NCI-H69 (cell line): Measurements from ENCODE around the gene SLC16A10.
"Not testable (repeated sequence)": the region's sequence is repeated elsewhere in the genome, so short reads cannot be mapped to it uniquely, and the experiment has no call there.

Experiments
- DNase-seq: peaks from one replicate; lab custom pipeline; 2025; lab: John Stamatoyannopoulos, UW

The SLC16A10 gene

GRCh38 chr6:111185954-111186353, 98.7 kb downstream of the SLC16A10 start:
- peak; percentile 11 for DNase-seq

DNA sequence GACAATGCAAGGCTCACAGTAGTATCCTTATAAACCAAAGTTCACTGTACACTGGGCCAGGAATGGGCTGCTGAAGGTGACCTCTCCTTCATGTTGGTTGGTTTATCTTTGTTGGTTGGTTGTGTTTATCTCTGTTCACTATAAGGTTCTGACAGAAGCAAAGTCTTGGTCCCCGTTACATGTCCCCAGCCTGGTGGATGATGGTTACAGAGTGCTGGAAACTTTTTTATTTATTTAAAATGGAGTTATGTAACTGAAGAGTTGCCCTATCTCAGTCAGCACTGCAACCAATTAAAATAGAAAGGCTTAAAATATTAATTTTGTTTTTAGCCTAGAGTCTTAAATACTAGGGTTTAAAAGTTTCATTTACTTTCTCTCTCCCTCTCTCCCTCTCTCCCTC, 100.6 kb downstream of the SLC16A10 start:
- DNase-seq = no peak

GRCh38 chr6:111189666-111190210, 102.4 kb downstream of the SLC16A10 start:
- not testable (repeated sequence) for DNase-seq

- DNase-seq = no peak
Measured at GRCh38 chr6:111190637-111191036, 103.3 kb downstream of the SLC16A10 start.

DNA sequence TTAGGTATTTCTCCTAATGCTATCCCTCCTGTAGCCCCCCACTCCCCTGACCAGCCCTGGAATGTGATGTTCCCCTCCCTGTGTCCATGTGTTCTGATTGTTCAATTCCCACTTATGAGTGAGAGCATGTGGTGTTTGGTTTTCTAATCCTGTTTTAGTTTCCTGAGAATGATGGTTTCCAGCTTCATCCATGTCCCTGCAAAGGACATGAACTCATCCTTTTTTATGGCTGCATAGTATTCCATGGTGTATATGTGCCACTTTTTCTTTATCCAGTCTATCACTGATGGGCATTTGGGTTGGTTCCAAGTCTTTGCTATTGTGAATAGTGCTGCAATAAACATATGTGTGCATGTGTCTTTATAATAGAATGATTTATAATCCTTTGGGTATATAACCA, 103.8 kb downstream of the SLC16A10 start:
- DNase-seq = not testable (repeated sequence)

- DNase-seq = no peak
Measured at GRCh38 chr6:111192911-111193555, 105.7 kb downstream of the SLC16A10 start.

- no peak for DNase-seq
Measured at GRCh38 chr6:111195656-111196055, 108.4 kb downstream of the SLC16A10 start.

- DNase-seq = no peak
Measured at GRCh38 chr6:111198841-111199240, 111.5 kb downstream of the SLC16A10 start.

DNA sequence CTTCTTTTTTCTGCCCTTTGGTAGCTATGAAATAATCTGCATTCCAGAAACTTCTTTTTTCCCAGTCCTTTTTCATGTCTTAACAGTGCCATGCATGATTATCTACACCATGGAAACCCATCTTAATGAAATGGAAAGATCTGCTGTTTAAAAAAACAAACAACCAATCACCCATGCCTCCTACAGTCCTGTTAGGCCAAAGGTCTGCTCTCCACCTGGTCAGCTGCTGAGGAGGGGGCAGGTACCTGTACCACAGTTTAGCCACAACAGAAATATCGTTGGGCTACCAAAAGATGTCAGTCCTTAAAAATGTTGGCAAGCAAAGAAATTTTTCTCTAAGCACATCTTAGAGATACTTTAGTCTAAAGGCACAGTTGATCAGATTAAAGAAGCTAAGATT, 112.6 kb downstream of the SLC16A10 start:
- no peak for DNase-seq

DNA sequence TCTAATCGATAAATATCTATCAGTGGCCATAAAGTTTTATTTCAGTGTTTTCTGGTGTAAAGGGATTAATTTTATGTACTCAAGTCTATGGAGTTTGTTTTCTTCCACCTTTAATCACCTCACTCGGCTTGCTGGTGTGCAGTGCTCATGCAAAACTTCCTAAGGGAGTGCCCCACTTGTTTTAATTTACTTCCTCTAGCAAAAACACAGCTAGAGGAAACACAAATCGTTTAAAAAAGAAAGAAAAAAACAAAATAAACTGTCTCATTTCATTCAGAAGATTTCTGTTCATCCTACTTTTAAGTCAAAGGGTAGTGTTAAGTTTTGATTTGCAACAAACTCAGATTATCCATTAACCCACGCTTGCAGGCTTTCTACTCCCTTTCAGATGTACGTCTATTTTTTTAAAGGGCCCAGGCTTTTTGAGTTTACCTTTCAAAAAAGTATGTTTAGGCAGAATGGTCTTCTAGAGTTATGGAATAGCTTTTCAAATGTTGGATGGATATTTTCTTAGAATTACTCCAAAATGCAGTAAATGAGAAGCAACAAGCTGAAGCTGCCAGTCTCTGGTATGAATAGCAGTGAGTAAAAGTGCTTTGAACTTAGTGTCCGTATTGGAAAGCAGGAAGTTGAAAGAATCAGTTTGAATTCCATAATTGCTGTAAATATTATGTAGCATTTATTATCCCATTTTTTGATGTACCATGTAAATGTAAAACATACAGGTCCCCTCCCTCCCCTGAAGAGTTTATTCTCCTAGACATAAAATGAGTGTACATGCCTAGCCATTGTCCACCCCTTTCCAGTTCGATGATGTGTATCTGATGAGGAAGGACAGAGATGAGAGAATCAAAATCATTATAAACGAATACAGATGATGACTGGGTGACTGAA, 113.3 kb downstream of the SLC16A10 start:
- no peak for DNase-seq

DNA sequence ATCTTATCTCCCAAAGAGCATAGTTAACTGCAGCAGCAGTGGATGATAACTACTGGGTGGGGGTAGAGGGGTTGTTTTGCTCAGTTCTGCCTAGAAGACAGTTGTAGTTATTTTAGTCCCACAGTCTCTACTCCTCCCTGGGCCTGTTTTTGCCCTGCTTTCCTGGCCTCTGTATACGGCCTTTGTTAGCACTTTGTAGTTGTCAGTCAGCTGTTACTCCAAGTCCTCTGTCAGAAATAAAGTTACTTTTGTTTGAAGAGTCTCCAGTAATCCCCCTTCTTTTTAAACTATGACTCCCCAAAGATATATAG, 113.9 kb downstream of the SLC16A10 start:
- DNase-seq = no peak

DNA sequence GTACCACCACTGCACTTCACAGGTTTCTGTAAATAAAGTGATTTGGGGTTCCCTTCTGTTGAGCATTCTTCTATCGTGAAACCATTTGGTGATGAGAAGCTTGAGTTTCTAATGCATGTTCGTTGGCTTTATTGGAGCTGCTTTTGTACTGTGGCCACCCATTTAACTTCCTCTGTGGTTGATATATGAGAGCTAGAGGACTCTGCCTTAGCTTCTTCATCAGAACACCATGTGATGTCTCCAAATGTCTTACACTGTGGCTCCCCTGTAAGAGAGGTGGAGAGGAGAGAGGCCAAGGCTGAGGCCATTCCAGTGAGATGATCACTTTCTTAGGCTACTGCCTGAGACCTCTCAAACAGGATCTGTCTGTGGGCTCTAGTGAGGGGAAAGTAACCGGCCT, 114.5 kb downstream of the SLC16A10 start:
- DNase-seq = no peak

DNA sequence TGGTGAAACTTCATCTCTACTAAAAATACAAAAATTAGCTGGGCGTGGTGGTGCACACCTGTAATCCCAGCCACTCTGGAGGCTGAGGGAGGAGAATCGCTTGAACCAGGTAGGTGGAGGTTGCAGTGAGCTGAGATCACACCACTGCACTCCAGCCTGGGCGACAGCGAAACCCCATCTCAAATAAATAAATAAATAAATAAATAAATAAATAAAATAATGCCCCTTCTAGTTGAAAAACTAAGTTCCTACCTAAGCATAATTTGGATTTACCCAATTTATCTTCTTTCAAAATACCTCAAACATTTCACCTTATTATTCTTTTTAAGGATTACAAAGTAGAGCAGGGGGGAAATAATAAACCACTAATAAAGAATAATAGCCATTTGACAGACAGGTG, 116.2 kb downstream of the SLC16A10 start:
- not testable (repeated sequence) for DNase-seq

DNA sequence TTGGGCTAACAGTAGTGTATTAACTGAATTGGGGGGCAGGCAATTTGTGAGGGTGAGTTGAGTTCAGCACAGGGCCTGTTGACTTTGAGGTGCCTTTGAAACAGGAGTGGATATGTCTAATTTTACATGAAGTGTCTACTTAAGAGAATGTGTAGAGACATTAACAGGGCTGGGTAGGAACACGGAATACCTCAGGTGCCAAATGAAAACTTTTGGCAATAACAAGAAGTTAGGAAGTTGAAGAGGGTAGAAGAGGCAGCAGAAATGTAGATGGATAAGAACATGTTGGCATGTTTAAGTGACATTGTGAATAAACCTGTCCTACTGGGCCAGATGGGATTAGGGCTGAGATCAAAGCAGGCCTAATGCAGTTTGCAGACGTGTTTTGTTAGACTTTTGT, 117.0 kb downstream of the SLC16A10 start:
- DNase-seq = no peak

GRCh38 chr6:111204881-111205280, 117.6 kb downstream of the SLC16A10 start:
- DNase-seq = no peak

- no peak for DNase-seq
Measured at GRCh38 chr6:111205502-111205901, 118.2 kb downstream of the SLC16A10 start.

DNA sequence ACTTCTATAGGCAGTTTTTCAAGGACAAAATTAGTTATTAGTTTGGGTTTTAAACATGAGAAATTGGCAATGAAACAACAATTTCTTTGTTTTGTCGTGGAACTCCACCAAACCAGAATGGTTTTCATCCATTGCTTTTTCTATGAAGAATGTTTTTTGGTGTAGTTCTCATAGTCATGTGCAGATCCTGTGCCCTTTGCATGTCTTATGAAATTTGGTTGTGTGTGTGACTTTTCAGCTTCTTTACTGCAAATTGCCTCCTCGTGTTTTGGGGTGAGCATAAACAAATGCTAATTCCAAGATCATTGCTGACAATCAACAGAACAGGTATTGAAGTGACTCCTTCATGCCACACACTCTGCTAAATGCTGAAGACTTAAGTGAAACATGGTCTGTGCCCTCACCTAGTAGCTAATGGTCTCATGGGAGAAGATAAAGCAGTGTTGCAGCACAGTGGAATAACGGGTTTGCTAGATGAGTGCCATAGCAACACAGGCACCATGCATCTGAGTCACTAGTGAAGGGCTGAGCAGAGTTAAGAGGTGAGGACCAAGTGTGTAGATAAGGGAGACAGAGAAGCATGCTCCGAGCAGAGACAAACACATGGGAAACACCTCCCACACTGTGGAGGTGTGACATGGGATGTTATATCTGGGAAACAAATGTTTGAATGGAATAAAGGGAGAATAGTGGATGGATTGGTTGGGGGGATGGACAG, 120.0 kb downstream of the SLC16A10 start:
- no peak for DNase-seq

GRCh38 chr6:111208933-111209332, 121.6 kb downstream of the SLC16A10 start:
- DNase-seq = no peak

- peak; percentile 47 for DNase-seq
Measured at GRCh38 chr6:111210194-111210728, 123.0 kb downstream of the SLC16A10 start.

- DNase-seq = no peak
Measured at GRCh38 chr6:111211411-111212030, 124.2 kb downstream of the SLC16A10 start.

DNA sequence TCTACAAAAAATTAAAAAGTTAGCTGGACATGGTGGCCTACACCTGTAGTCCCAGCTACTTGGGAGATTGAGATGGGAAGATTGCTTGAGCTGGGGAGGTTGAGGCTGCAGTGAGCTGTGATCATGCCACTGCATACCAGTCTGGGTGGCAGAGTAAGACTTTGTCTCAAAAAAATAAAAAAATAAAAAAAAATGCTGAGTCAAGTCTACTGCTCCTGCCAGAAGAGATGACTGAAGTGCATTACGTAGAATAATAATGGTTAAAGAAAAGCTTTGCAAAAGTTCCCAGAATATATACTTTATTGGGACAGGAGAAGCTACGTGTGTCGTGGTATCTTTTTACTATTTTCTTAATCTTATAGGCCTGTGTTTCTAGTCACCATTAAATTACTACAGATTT, 125.3 kb downstream of the SLC16A10 start:
- DNase-seq = no peak

GRCh38 chr6:111215131-111215530, 127.8 kb downstream of the SLC16A10 start:
- DNase-seq = no peak
